Measurements from ENCODE around the gene PNPLA1.

DNA sequence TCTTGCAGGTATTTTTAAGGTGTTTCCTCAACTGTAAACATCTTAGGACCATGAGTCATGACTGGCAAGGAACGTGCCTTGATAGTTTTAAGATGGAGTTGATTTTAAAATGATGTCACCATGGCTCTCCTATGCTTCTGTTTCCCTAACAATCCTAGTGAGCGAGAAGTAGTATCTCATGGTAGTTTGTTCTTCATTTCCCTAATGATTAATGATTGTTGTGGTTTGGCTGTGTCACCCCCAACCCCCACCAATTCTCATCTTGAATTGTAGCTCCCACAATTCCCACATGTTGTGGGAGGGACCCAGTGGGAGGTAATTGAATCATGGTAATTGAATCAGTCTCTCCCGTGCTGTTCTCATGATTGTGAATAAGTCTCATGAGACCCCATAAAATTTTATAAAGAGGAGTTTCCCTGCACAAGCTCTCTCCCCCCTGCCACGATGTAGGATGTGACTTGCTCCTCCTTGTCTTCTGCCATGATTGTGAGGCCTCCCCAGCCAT, 83.6 kb downstream of the PNPLA1 start:
- TF ChIP-seq, protein P1, sequence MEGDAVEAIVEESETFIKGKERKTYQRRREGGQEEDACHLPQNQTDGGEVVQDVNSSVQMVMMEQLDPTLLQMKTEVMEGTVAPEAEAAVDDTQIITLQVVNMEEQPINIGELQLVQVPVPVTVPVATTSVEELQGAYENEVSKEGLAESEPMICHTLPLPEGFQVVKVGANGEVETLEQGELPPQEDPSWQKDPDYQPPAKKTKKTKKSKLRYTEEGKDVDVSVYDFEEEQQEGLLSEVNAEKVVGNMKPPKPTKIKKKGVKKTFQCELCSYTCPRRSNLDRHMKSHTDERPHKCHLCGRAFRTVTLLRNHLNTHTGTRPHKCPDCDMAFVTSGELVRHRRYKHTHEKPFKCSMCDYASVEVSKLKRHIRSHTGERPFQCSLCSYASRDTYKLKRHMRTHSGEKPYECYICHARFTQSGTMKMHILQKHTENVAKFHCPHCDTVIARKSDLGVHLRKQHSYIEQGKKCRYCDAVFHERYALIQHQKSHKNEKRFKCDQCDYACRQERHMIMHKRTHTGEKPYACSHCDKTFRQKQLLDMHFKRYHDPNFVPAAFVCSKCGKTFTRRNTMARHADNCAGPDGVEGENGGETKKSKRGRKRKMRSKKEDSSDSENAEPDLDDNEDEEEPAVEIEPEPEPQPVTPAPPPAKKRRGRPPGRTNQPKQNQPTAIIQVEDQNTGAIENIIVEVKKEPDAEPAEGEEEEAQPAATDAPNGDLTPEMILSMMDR (IDR thresholded peaks at IDR 0.05), result no peak
- no peak for TF ChIP-seq ZFX (IDR thresholded peaks at IDR 0.05; ENCODE audit: borderline replicate concordance)

All from 22Rv1 (cell line).